Measurements from ENCODE around the gene MAD2L2.

The MAD2L2 gene

GRCh38 chr1:11690397-11691301 lies 9.7 kb upstream of the MAD2L2 start:
- H3K9ac ChIP-seq (ENCODE audit: low read depth, low read length, poor library complexity, severe bottlenecking), result peak overlapping the region; percentile 97
- no peaks in the 10 kb centered on the region for H3K9me2 ChIP-seq (replicated peaks; ENCODE audit: low read depth, low read length)
- peak overlapping the region; percentile 77 for H3K4me3 ChIP-seq (ENCODE audit: low read length, poor library complexity, severe bottlenecking)
- H3K36me3 ChIP-seq (ENCODE audit: insufficient read depth, low read length), result no peaks in the 10 kb centered on the region
- H3F3A ChIP-seq (ENCODE audit: low read depth), result no peaks in the 10 kb centered on the region; the same call in 1 of the 2 replicates
- peak overlapping the region; percentile 79 for H3K4me2 ChIP-seq (ENCODE audit: low read depth, low read length, poor library complexity, severe bottlenecking)
- H3K27me3 ChIP-seq (ENCODE audit: insufficient read depth, low read length, poor library complexity, severe bottlenecking), result no peaks in the 10 kb centered on the region
- peak overlapping the region; percentile 69 for H2AFZ ChIP-seq (ENCODE audit: low read length)
- no peaks in the 10 kb centered on the region for H4K20me1 ChIP-seq (ENCODE audit: insufficient read depth, low read length, poor library complexity, severe bottlenecking)
- H3K4me1 ChIP-seq (ENCODE audit: insufficient read depth, low read length, poor library complexity, severe bottlenecking), result peaks cover 57% of the 10 kb centered on the region
- peaks cover 79% of the 10 kb centered on the region for H3K79me2 ChIP-seq (ENCODE audit: insufficient read depth, low read length)
- TF ChIP-seq EZH2phosphoT487 (IDR thresholded peaks at IDR 0.05; ENCODE audit: borderline replicate concordance) (no peak), CTCF (conservative IDR thresholded peaks at IDR 0.05; ENCODE audit: low read length) (0 out of 2 replicates have a peak, but pooled peaks have one; percentile 17)
- H3K9me3 ChIP-seq (ENCODE audit: insufficient read depth, low read depth, low read length), result no peaks in the 10 kb centered on the region

GRCh38 chr1:11688506-11688905 lies 7.6 kb upstream of the MAD2L2 start:
- no peaks in the 10 kb centered on the region for H3K27me3 ChIP-seq (ENCODE audit: insufficient read depth, low read length, poor library complexity, severe bottlenecking)
- peaks cover 82% of the 10 kb centered on the region for H3K79me2 ChIP-seq (ENCODE audit: insufficient read depth, low read length)
- no peaks in the 10 kb centered on the region for H4K20me1 ChIP-seq (ENCODE audit: insufficient read depth, low read length, poor library complexity, severe bottlenecking)
- peaks cover 56% of the 10 kb centered on the region for H3K4me1 ChIP-seq (ENCODE audit: insufficient read depth, low read length, poor library complexity, severe bottlenecking)
- no peaks in the 10 kb centered on the region for H3K36me3 ChIP-seq (ENCODE audit: insufficient read depth, low read length)
- H3F3A ChIP-seq (ENCODE audit: low read depth), result no peaks in the 10 kb centered on the region; the same call in 1 of the 2 replicates
- H3K9me2 ChIP-seq (replicated peaks; ENCODE audit: low read depth, low read length), result no peaks in the 10 kb centered on the region
- peak overlapping the region; percentile 77 for H3K4me3 ChIP-seq (ENCODE audit: low read length, poor library complexity, severe bottlenecking)
- H2AFZ ChIP-seq (ENCODE audit: low read length), result no peak overlapping the region
- H3K9me3 ChIP-seq (ENCODE audit: insufficient read depth, low read depth, low read length), result no peaks in the 10 kb centered on the region
- TF ChIP-seq EZH2phosphoT487 (IDR thresholded peaks at IDR 0.05; ENCODE audit: borderline replicate concordance), result no peak
- TF ChIP-seq CTCF (conservative IDR thresholded peaks at IDR 0.05; ENCODE audit: low read length), result no peak
- peak overlapping the region; percentile 79 for H3K4me2 ChIP-seq (ENCODE audit: low read depth, low read length, poor library complexity, severe bottlenecking)
- no peak overlapping the region for H3K9ac ChIP-seq (ENCODE audit: low read depth, low read length, poor library complexity, severe bottlenecking)

GRCh38 chr1:11685210-11685752 lies 4.3 kb upstream of the MAD2L2 start:
- Histone ChIP-seq H3K9me2 (replicated peaks; ENCODE audit: low read depth, low read length) (no peaks in the 10 kb centered on the region), H3K27me3 (ENCODE audit: insufficient read depth, low read length, poor library complexity, severe bottlenecking) (no peaks in the 10 kb centered on the region), H4K20me1 (ENCODE audit: insufficient read depth, low read length, poor library complexity, severe bottlenecking) (peaks cover 5% of the 10 kb centered on the region), H2AFZ (ENCODE audit: low read length) (no peak overlapping the region), H3K36me3 (ENCODE audit: insufficient read depth, low read length) (no peaks in the 10 kb centered on the region), H3K9me3 (ENCODE audit: insufficient read depth, low read depth, low read length) (no peaks in the 10 kb centered on the region), H3K4me1 (ENCODE audit: insufficient read depth, low read length, poor library complexity, severe bottlenecking) (peaks cover 54% of the 10 kb centered on the region), H3K79me2 (ENCODE audit: insufficient read depth, low read length) (peaks cover 88% of the 10 kb centered on the region), H3K4me2 (ENCODE audit: low read depth, low read length, poor library complexity, severe bottlenecking) (no peak overlapping the region), H3K4me3 (ENCODE audit: low read length, poor library complexity, severe bottlenecking) (no peak overlapping the region), H3F3A (ENCODE audit: low read depth) (no peaks in the 10 kb centered on the region), H3K9ac (ENCODE audit: low read depth, low read length, poor library complexity, severe bottlenecking) (no peak overlapping the region)
- TF ChIP-seq EZH2phosphoT487 (IDR thresholded peaks at IDR 0.05; ENCODE audit: borderline replicate concordance), result no peak
- 0 out of 2 replicates have a peak, but pooled peaks have one; percentile 26 for TF ChIP-seq CTCF (conservative IDR thresholded peaks at IDR 0.05; ENCODE audit: low read length)
